ENCODE results near the gene UBE2O. TPM values are rescaled to one million over a fixed set of nuclear protein-coding genes. Genes with fewer than 3 reads are reported as not detected.

The UBE2O gene
- total RNA-seq, 6 experiments from 2014 or later = 24.3 to 26.0 (median 24.5) TPM

GRCh38 chr17:76407509-76407908, 45.4 kb downstream of the UBE2O start:
- DNase-seq = no peak
- H3K4me1 Mint-ChIP-seq (ENCODE audit: low read depth) = no peaks in the 10 kb centered on the region
- no peak overlapping the region for H3K4me3 Mint-ChIP-seq
- no peak for TF ChIP-seq CTCF (IDR thresholded peaks at IDR 0.05)
- no peaks in the 10 kb centered on the region for H3K9me3 Mint-ChIP-seq
- H3K36me3 Mint-ChIP-seq (ENCODE audit: low read depth) = peaks cover 13% of the 10 kb centered on the region
- H3K27me3 Mint-ChIP-seq (ENCODE audit: insufficient read depth) = no peaks in the 10 kb centered on the region; the same call in 1 of the 2 replicates
- no peak overlapping the region for H3K27ac Mint-ChIP-seq

GRCh38 chr17:76405967-76406647, 46.8 kb downstream of the UBE2O start:
- no peaks in the 10 kb centered on the region for H3K4me1 Mint-ChIP-seq (ENCODE audit: low read depth)
- peaks cover 24% of the 10 kb centered on the region for H3K36me3 Mint-ChIP-seq (ENCODE audit: low read depth)
- no peaks in the 10 kb centered on the region; the same call in 1 of the 2 replicates for H3K27me3 Mint-ChIP-seq (ENCODE audit: insufficient read depth)
- H3K9me3 Mint-ChIP-seq = no peaks in the 10 kb centered on the region
- no peak for DNase-seq
- H3K27ac Mint-ChIP-seq = no peak overlapping the region
- H3K4me3 Mint-ChIP-seq = no peak overlapping the region
- TF ChIP-seq CTCF (IDR thresholded peaks at IDR 0.05) = no peak

- H3K27me3 Mint-ChIP-seq (ENCODE audit: insufficient read depth) = no peaks in the 10 kb centered on the region; the same call in 1 of the 2 replicates
- TF ChIP-seq CTCF (IDR thresholded peaks at IDR 0.05) = no peak
- DNase-seq = no peak
- H3K27ac Mint-ChIP-seq = no peak overlapping the region
- no peaks in the 10 kb centered on the region for H3K9me3 Mint-ChIP-seq
- no peaks in the 10 kb centered on the region for H3K4me1 Mint-ChIP-seq (ENCODE audit: low read depth)
- peaks cover 26% of the 10 kb centered on the region for H3K36me3 Mint-ChIP-seq (ENCODE audit: low read depth)
- no peak overlapping the region for H3K4me3 Mint-ChIP-seq
Observed at GRCh38 chr17:76405607-76405966, 47.4 kb downstream of the UBE2O start.

- Mint-ChIP-seq H3K36me3 (ENCODE audit: low read depth) (peaks cover 26% of the 10 kb centered on the region), H3K9me3 (no peaks in the 10 kb centered on the region), H3K27ac (no peak overlapping the region), H3K4me3 (no peak overlapping the region), H3K4me1 (ENCODE audit: low read depth) (no peaks in the 10 kb centered on the region), H3K27me3 (ENCODE audit: insufficient read depth) (no peaks in the 10 kb centered on the region; the same call in 1 of the 2 replicates)
- no peak for DNase-seq
- TF ChIP-seq CTCF (IDR thresholded peaks at IDR 0.05) = no peak
Observed at GRCh38 chr17:76404976-76405563, 47.9 kb downstream of the UBE2O start.

GRCh38 chr17:76404256-76404655, 48.7 kb downstream of the UBE2O start:
- no peaks in the 10 kb centered on the region; the same call in none of the 2 replicates for H3K27me3 Mint-ChIP-seq (ENCODE audit: insufficient read depth)
- H3K4me3 Mint-ChIP-seq = no peak overlapping the region
- peaks cover 26% of the 10 kb centered on the region for H3K36me3 Mint-ChIP-seq (ENCODE audit: low read depth)
- no peak for DNase-seq
- H3K9me3 Mint-ChIP-seq = no peaks in the 10 kb centered on the region
- H3K4me1 Mint-ChIP-seq (ENCODE audit: low read depth) = no peaks in the 10 kb centered on the region
- H3K27ac Mint-ChIP-seq = no peak overlapping the region
- no peak for TF ChIP-seq CTCF (IDR thresholded peaks at IDR 0.05)
